Effector CD4-positive, alpha-beta T cell (primary cell): ENCODE data around the gene IFT22.
"Not testable (repeated sequence)": the region's sequence is repeated elsewhere in the genome, so short reads cannot be mapped to it uniquely, and the experiment has no call there.

Source experiments
- DNase-seq: peaks from one replicate; pipeline ENCODE4 v3.0.0-alpha.2; 2020

The IFT22 gene

GRCh38 chr7:101308245-101309085 is 13.1 kb downstream of the IFT22 start:
- no peak for DNase-seq

GRCh38 chr7:101306307-101306706 is 15.3 kb downstream of the IFT22 start:
- DNase-seq, result no peak

GRCh38 chr7:101303102-101303701 is 18.4 kb downstream of the IFT22 start:
- no peak for DNase-seq

GRCh38 chr7:101302641-101303101 is 18.9 kb downstream of the IFT22 start:
- no peak for DNase-seq

GRCh38 chr7:101300465-101301376 is 20.9 kb downstream of the IFT22 start:
- DNase-seq, result no peak

GRCh38 chr7:101299511-101300464 is 21.8 kb downstream of the IFT22 start:
- no peak for DNase-seq

GRCh38 chr7:101294832-101295121 is 26.8 kb downstream of the IFT22 start:
- no peak for DNase-seq

- DNase-seq, result no peak
These were observed 27.4 kb downstream of the IFT22 start for GRCh38 chr7:101294039-101294831.

- DNase-seq, result not testable (repeated sequence)
These were observed 28.3 kb downstream of the IFT22 start for GRCh38 chr7:101293069-101294021.

- not testable (repeated sequence) for DNase-seq
These were observed 29.0 kb downstream of the IFT22 start for GRCh38 chr7:101292566-101292965.

- DNase-seq, result peak; percentile 65
These were observed 31.2 kb downstream of the IFT22 start for GRCh38 chr7:101290186-101291037.

- DNase-seq, result not testable (repeated sequence)
These were observed 31.9 kb downstream of the IFT22 start for GRCh38 chr7:101289687-101290086.

GRCh38 chr7:101288439-101288838 is 33.2 kb downstream of the IFT22 start:
- DNase-seq, result no peak

- no peak for DNase-seq
These were observed 34.6 kb downstream of the IFT22 start for GRCh38 chr7:101287032-101287431.

- not testable (repeated sequence) for DNase-seq
These were observed 35.7 kb downstream of the IFT22 start for GRCh38 chr7:101285880-101286279.

GRCh38 chr7:101285171-101285570 is 36.4 kb downstream of the IFT22 start:
- DNase-seq, result no peak

GRCh38 chr7:101280912-101281311 is 40.7 kb downstream of the IFT22 start:
- not testable (repeated sequence) for DNase-seq

- no peak for DNase-seq
These were observed 42.9 kb downstream of the IFT22 start for GRCh38 chr7:101278461-101279292.
